HG03342 (cell line): ENCODE data around the gene VPS8.
"Not testable (repeated sequence)": the region's sequence is repeated elsewhere in the genome, so short reads cannot be mapped to it uniquely, and the experiment has no call there.

Experiments used
- ATAC-seq: cut with Tn5 transposase; IDR thresholded peaks from one replicate; pipeline ENCODE4 v1.9.1; 2021; ENCODE audit warnings: mild to moderate bottlenecking, moderate library complexity; ENCODE audit not compliant: unreplicated experiment

VPS8 gene

DNA sequence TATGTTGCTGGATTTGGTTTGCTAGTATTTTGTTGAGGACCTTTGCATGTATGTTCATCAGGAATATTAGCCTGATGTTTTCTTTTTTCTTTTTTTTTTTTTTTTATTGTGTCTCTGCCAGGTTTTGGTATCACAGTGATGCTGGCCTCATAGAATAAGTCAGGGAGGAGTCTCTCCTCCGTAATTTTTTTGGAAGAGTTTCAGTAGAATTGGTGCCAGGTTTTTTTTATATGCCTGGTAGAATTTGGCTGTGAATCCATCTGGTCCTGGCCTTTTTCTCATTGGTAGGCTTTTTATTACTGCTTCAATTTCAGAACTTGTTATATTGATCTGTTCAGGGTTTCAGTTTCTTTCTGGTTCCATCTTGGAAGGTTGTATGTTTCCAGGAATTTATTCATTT is 165.8 kb downstream of the VPS8 start:
- no peak for ATAC-seq

GRCh38 chr3:184981071-184981470 is 169.1 kb downstream of the VPS8 start:
- no peak for ATAC-seq

DNA sequence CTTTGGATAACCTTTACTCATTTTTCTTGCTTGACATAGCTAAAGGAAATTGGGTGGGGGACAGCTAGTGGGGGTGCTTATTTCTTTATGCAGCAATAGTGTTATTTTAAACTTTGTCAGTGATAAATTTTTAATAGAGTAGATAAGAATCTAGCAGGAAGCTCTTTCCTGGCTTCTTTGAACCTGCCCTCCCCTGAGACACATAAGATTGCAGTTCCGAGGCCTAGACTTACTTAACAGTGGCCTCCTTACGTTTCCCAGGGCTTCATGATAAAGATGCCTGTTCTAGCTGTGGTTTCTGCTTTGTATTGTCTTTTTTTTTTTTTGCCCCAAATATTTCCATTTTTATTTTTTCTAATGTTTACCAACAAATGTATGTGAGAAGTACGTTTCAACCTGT is 170.1 kb downstream of the VPS8 start:
- no peak for ATAC-seq

- no peak for ATAC-seq
Measured at GRCh38 chr3:184985586-184985985, 173.6 kb downstream of the VPS8 start.

DNA sequence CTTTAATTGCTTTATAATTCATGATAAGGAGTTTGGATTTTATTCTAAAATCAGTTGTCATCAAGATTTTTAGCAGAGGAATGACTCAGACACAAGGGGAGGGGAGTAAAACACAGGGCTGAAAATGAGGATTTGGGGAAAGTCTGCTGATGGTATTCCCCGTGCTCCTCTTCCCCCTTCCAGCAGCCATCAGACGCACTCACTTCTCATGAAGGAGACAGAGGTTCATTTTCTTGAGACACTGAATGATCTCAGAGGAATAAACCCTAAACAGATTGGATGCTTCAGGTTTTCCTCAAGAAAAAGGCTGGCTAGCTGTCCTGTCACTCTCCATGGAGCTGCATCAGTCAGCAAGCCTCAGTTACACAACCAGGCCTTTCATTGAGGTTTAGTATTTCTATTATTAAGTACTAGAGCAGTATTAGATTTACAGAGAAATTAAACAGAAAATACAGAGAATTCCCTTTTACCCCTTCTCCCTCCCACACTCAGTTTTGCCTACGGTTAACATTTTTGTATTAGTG is 174.5 kb downstream of the VPS8 start:
- ATAC-seq, result no peak

DNA sequence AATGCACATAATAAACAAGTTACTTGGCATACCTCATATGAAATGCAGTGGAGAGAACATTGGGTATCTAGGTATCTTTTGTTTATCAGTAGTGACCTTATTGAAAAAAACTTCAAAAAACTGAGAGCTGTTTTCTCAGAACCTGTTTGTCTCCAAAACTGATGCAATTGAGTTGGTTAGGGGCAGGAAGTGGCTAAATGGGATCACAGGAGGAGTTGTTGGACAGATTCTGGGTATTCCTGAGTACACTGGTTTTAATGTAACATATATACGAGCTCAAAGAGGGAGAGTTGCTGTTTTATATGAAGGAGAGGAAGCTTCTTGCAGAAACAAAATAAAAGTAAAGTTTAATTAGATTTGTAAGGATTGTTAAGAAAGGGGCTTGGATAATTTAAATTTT is 181.4 kb downstream of the VPS8 start:
- no peak for ATAC-seq

GRCh38 chr3:185003876-185004275 is 191.9 kb downstream of the VPS8 start:
- not testable (repeated sequence) for ATAC-seq

DNA sequence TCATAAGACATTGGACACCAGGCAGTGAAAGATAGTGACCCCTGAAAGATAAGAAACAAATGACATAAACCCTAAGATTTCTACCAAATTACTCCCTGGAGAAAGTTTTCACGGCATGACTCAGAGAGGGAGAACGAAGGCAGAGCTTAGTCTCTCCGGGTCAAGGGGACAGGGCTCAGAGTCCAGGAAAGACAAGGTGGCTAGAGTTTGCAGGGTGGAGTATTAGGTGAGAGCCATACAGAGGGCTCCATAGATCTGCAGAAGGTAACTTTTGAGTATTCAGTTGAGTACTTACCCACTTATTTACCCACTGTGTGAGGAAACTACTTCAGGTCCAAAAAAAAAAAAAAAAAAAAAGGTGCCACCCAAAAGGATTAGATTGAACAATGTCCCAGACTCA is 197.7 kb downstream of the VPS8 start:
- ATAC-seq, result no peak

DNA sequence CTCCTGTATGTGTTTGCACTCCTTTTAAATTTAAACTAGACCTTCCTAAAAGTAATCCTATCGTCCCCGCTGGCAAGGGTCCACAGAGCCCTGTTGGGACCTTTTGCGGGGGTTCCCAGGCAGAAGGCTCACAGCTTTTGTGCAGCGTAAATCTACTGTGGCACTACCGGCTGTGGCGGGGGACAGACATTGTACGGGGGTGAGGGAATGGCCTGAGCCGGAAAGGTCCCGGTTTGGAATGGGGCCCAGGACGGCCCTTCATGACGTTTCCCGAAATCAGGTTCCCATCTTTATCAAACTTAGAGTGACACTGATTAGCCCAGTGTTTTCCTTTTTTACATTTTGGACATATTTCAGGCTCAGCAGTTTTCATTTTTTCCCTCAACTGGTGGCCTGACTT is 205.6 kb downstream of the VPS8 start:
- not testable (repeated sequence) for ATAC-seq

DNA sequence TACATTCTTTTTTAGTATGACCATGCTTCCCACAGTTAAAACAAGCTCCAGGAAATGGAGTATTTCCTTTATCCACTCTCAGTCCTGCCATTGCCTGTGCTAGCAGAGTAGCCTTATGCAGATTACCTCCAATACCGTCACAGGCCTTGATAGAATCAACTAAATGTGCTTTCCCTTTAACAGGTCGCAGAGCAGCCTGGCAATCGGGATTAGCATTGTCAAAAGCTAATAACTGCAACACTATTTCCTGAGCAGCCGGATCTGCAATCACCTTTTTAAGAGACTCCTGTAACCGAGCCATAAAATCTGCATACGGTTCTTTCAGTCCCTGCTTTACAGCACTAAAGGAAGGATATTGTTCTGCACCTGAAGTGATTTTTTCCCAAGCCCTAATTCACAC is 206.0 kb downstream of the VPS8 start:
- not testable (repeated sequence) for ATAC-seq

- no peak for ATAC-seq
Measured at GRCh38 chr3:185021256-185021655, 209.3 kb downstream of the VPS8 start.

- ATAC-seq, result no peak
Measured at GRCh38 chr3:185024406-185024805, 212.4 kb downstream of the VPS8 start.

DNA sequence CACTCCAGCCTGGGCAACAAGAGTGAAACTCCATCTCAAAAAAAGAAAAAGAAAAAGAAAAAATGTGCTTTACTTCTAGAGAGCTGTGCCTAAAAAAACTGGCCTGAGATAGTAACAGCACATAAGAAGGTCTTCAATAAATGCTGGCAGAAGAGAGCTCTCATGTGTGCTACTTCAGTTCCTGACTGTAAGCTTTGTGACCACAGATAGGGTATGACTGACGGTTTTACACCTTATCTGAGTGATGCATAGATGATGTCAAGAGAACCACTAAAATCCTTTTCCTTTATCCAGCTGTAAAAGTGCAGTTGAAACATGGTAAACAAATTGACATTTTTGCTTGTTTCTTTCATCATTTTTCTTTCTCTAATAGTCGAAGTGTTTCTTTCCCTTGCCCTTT is 213.0 kb downstream of the VPS8 start:
- no peak for ATAC-seq

DNA sequence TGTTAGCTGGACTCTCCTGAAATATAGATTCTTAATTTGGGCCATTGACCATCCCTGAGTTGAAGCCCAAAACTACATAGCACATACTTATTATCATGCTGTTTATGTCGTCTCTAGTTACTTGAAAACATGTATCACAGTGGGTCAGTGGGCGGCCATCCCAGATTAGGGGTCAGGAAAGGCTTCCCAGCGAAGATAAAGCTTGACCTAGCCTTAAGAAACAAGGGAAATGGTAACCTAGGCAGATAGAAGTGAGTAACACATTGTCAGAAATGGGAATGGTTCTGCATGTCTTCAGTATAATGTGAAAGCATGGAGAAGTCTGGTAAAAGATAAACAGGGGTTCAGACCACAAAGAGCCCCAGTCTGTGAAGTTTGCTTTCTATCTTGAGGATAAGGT is 216.2 kb downstream of the VPS8 start:
- no peak for ATAC-seq

DNA sequence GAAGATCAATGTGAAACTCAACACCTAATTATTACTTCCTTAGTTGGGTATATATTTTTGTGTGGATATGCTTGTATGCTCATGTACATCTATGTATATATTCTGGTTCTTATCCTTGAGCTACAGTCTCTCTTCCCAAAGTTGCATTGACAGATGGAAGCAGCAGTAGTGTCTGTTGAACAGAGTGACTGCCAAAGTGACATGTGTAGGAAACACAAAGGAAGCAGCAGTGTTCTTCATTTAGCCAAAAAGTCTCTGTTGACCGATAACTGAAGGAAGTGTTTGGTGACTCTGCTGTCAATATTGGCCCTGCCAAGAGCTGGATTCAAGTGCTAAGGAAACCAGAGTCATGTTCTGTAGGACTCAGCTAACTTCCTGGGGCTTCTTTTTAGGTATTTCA is 217.1 kb downstream of the VPS8 start:
- ATAC-seq, result no peak

DNA sequence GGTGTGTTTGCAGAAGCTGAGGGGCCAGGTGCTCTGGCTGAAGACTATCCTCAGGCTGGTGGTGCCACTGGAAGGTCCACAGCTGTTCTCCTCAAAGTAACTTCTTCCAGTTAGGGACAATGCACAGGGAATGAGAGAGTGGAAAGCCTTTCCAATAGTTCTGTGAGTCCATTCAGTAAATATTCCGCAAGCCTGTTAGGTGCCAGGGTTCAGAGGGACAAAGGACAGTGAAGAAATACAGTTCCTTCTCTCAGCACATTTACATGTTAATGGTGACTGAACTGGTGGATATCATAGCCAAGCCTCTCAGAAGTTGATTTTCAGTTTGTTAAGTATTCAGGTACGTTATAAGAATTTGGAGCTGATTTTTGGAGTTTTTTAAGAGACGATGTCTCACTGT is 218.4 kb downstream of the VPS8 start:
- ATAC-seq, result no peak

- no peak for ATAC-seq
Measured at GRCh38 chr3:185030951-185031350, 219.0 kb downstream of the VPS8 start.

DNA sequence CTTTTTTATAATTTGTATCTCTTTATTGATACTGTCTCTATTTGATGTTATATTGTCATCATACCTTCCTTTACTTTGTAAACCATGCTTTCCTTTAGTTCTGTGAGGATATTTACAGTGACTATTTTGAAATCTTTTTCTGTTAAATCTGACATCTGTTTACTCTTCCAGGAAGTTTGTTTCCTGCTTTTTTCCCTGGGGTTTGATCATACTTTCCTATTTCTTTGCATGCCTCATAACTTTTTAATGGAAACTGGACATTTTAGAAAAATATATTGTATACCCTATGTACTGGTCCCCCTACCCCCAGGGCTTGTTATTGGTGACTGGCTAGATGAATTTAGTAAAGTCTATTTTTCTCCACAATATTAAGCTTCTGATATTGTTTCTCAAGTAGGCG is 225.8 kb downstream of the VPS8 start:
- ATAC-seq, result no peak

GRCh38 chr3:185040425-185040824 is 228.5 kb downstream of the VPS8 start:
- ATAC-seq, result no peak

DNA sequence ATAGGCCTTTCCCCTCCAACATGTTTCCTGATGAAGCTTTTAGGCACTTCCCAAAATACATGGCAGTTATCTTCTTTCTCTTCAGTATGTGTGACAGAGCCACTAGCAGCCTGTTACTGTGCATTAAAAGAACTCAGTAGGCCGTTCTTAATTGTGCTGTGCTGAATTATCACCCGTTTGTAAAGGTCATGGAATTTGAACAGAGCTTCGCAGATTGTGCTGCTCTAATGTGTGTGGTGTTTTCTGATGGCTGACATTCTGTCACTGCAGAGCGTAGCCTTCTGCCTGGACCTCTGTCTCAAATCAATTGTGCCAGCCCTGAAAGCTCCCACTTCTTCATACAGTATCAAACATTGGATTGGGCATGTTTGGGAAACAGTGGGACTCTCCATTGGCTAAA is 229.6 kb downstream of the VPS8 start:
- no peak for ATAC-seq

GRCh38 chr3:185042312-185043050 is 230.5 kb downstream of the VPS8 start:
- no peak for ATAC-seq

- no peak for ATAC-seq
Measured at GRCh38 chr3:185046164-185046515, 234.2 kb downstream of the VPS8 start.

- no peak for ATAC-seq
Measured at GRCh38 chr3:185046603-185047002, 234.6 kb downstream of the VPS8 start.
